Esophagus squamous epithelium (tissue), 4 donors: ENCODE results near the gene CCND1.

Source experiments
- CTCF ChIP-seq, 6 experiments: fragments of 450-650 bp in 4 of 6; fragments of 200-600 bp in 2 of 6; sonication (generic) in 2 of 6; IDR thresholded peaks; one replicate each; pipeline ENCODE4 v1.5.1; 2016 to 2019; ENCODE audit warnings: antibody characterized with exemption in 6 of 6, mild to moderate bottlenecking in 4 of 6, moderate library complexity in 4 of 6
- POLR2A ChIP-seq, 4 donors: fragments of 450-650 bp; IDR thresholded peaks; one replicate each; pipeline ENCODE4 v1.6.1; 2017; ENCODE audit warnings: antibody characterized with exemption in 4 of 4, mild to moderate bottlenecking in 4 of 4, moderate library complexity in 3 of 4

DNA sequence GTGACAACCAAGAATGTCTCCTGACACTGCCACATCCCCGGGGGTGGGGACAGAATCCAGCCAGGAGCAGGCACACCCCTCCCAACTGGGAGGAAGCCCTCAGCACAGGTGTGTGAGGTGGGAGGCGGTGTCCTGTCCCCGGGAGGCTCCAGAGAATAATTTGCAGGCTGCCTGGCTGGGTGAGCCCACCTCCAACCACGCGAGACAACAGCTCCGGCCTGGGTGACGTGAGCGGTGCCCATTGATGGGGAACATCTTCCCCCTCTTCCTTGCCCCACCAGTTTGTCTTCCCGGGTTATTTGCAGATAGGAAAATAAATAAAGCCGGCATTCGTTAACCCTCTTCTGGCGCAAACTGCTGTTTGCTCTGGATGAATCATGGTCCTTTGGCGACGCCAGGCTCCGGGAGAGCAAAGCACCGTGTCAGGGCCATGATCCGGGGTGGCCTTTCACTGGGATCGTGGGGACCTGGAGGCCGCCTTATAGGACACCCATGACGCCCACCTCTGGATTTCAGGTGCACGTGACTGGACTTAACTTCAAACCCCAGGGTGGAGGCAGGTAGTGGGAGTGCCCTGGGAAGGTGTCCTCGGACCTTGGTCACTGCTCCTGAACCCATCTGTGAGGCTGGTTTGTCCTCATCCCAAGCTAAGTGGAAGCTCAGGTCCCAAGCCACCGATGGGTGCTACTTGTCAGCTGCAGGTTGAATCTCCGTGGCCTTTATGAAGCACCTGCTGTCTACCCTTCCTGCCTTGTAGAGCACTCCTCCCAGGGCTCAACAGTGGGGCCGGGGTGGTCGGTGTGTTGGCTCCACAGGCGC lies 13.9 kb downstream of the CCND1 start:
- TF ChIP-seq CTCF (IDR thresholded peaks at IDR 0.05), result no peak
- no peak for TF ChIP-seq POLR2A (IDR thresholded peaks at IDR 0.05)
